ENCODE data around the gene FARS2.

FARS2 gene

DNA sequence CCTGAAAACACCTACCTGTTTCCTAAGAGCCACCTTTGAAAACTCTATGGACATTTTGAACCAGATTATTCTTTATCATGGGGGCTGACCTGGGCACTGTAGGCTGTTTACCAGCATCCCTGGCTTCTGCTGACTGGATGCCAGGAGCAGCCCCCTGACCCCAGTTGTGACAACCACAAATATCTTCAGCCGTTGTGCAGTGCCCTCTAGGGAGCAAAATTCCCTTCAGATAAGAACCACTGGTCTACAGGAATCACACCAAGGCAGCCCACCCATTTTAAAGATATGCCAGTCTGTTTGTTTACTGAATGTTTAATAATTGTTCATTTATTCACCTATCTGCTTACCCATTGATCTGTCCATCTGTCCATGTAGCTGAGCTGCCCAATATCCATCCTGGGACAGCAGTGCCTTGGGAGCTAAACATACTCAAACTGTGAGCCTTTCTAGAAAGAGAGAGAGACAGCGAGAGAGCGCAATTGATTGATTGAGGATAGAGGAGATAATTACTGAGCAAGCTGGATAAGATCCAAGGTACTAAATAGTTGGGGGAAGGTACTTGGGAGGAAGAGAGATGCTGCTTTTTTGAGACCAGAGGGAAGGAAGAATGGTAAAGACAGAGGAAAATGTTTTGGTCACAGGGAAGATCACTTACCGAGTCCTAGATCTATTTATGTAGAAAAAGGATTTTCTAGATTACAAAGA lies 468.7 kb downstream of the FARS2 start (continued):
- TF ChIP-seq, protein P1, sequence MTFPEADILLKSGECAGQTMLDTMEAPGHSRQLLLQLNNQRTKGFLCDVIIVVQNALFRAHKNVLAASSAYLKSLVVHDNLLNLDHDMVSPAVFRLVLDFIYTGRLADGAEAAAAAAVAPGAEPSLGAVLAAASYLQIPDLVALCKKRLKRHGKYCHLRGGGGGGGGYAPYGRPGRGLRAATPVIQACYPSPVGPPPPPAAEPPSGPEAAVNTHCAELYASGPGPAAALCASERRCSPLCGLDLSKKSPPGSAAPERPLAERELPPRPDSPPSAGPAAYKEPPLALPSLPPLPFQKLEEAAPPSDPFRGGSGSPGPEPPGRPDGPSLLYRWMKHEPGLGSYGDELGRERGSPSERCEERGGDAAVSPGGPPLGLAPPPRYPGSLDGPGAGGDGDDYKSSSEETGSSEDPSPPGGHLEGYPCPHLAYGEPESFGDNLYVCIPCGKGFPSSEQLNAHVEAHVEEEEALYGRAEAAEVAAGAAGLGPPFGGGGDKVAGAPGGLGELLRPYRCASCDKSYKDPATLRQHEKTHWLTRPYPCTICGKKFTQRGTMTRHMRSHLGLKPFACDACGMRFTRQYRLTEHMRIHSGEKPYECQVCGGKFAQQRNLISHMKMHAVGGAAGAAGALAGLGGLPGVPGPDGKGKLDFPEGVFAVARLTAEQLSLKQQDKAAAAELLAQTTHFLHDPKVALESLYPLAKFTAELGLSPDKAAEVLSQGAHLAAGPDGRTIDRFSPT (tag by site-specific recombination; IDR thresholded peaks at IDR 0.05): no peak
- TF ChIP-seq ZNF837 (tag by site-specific recombination; IDR thresholded peaks at IDR 0.05) (no peak), KLF7 (tag by site-specific recombination; IDR thresholded peaks at IDR 0.05; ENCODE audit: borderline replicate concordance) (no peak)
- TF ChIP-seq, protein P2, sequence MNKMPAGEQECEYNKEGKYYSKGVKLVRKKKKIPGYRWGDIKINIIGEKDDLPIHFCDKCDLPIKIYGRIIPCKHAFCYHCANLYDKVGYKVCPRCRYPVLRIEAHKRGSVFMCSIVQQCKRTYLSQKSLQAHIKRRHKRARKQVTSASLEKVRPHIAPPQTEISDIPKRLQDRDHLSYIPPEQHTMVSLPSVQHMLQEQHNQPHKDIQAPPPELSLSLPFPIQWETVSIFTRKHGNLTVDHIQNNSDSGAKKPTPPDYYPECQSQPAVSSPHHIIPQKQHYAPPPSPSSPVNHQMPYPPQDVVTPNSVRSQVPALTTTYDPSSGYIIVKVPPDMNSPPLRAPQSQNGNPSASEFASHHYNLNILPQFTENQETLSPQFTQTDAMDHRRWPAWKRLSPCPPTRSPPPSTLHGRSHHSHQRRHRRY (tag by site-specific recombination; IDR thresholded peaks at IDR 0.05): no peak
- TF ChIP-seq, protein P3, sequence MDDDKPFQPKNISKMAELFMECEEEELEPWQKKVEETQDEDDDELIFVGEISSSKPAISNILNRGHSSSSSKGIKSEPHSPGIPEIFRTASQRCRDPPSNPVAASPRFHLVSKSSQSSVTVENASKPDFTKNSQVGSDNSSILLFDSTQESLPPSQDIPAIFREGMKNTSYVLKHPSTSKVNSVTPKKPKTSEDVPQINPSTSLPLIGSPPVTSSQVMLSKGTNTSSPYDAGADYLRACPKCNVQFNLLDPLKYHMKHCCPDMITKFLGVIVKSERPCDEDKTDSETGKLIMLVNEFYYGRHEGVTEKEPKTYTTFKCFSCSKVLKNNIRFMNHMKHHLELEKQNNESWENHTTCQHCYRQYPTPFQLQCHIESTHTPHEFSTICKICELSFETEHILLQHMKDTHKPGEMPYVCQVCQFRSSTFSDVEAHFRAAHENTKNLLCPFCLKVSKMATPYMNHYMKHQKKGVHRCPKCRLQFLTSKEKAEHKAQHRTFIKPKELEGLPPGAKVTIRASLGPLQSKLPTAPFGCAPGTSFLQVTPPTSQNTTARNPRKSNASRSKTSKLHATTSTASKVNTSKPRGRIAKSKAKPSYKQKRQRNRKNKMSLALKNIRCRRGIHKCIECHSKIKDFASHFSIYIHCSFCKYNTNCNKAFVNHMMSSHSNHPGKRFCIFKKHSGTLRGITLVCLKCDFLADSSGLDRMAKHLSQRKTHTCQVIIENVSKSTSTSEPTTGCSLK (tag by site-specific recombination; IDR thresholded peaks at IDR 0.05): no peak
- TF ChIP-seq, protein P4, sequence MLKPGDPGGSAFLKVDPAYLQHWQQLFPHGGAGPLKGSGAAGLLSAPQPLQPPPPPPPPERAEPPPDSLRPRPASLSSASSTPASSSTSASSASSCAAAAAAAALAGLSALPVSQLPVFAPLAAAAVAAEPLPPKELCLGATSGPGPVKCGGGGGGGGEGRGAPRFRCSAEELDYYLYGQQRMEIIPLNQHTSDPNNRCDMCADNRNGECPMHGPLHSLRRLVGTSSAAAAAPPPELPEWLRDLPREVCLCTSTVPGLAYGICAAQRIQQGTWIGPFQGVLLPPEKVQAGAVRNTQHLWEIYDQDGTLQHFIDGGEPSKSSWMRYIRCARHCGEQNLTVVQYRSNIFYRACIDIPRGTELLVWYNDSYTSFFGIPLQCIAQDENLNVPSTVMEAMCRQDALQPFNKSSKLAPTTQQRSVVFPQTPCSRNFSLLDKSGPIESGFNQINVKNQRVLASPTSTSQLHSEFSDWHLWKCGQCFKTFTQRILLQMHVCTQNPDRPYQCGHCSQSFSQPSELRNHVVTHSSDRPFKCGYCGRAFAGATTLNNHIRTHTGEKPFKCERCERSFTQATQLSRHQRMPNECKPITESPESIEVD (tag by site-specific recombination; IDR thresholded peaks at IDR 0.05): no peak

DNA sequence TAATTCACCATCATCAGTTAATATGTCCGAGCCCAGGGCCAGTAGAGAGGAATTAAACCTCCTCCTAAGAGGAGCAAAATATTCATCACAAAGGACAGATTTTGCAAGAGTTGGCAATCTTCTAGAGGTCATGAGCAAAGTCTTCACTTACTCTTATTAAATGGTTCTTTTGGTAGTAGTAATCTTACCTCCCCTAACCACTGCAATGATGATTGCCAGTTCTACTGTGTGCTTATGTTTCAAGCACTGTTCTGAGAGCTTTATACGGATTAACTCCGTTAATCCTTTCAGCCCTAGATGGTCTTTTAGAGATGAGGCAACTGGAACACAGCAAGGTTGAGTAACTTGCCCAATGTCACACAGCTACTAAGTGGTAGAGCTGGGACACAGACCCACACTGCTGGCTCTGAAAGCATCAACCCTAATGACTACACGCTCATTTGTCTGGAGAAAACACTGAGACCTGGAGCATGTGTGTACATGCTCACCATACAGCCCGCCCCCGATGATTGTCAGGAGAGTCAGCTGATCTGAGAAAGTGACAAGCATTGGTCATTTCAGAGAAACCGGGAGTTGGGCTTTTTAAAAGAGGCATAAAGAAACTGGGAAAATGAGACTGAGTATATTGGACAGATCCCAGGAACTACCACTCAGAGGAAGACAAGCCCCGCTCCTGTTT lies 469.4 kb downstream of the FARS2 start:
- ChIA-PET CTCF (interaction anchor here (0.6 kb wide), 1 partner anchor 342 kb away, joined by 3 read pairs; no protein-coding TSS in a partner anchor), POLR2A (no interaction called here)
- H3K4me1 ChIP-seq (ENCODE audit: control insufficient read depth, insufficient read depth, low read length): no peaks in the 10 kb centered on the region

More for the DNA sequence above, 469.4 kb downstream of the FARS2 start:
- TF ChIP-seq ZNF48 (tag by site-specific recombination; IDR thresholded peaks at IDR 0.05) (no peak), ZNF830 (tag by site-specific recombination; IDR thresholded peaks at IDR 0.05; ENCODE audit: low read depth) (no peak), YY1 (tag by site-specific recombination; IDR thresholded peaks at IDR 0.05) (no peak), ZNF248 (tag by site-specific recombination; IDR thresholded peaks at IDR 0.05) (no peak), GFI1B (tag by site-specific recombination; IDR thresholded peaks at IDR 0.05) (no peak), ZNF19 (tag by site-specific recombination; IDR thresholded peaks at IDR 0.05; ENCODE audit: low read depth) (no peak), ZIC2 (tag by site-specific recombination; IDR thresholded peaks at IDR 0.05) (no peak), SP2 (tag by site-specific recombination; IDR thresholded peaks at IDR 0.05) (no peak)
- TF ChIP-seq, protein P5, sequence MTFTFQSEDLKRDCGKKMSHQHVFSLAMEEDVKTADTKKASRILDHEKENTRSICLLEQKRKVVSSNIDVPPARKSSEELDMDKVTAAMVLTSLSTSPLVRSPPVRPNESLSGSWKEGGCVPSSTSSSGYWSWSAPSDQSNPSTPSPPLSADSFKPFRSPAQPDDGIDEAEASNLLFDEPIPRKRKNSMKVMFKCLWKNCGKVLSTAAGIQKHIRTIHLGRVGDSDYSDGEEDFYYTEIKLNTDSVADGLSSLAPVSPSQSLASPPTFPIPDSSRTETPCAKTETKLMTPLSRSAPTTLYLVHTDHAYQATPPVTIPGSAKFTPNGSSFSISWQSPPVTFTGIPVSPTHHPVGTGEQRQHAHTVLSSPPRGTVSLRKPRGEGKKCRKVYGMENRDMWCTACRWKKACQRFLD (tag by site-specific recombination; IDR thresholded peaks at IDR 0.05): no peak
- TF ChIP-seq, protein P6, sequence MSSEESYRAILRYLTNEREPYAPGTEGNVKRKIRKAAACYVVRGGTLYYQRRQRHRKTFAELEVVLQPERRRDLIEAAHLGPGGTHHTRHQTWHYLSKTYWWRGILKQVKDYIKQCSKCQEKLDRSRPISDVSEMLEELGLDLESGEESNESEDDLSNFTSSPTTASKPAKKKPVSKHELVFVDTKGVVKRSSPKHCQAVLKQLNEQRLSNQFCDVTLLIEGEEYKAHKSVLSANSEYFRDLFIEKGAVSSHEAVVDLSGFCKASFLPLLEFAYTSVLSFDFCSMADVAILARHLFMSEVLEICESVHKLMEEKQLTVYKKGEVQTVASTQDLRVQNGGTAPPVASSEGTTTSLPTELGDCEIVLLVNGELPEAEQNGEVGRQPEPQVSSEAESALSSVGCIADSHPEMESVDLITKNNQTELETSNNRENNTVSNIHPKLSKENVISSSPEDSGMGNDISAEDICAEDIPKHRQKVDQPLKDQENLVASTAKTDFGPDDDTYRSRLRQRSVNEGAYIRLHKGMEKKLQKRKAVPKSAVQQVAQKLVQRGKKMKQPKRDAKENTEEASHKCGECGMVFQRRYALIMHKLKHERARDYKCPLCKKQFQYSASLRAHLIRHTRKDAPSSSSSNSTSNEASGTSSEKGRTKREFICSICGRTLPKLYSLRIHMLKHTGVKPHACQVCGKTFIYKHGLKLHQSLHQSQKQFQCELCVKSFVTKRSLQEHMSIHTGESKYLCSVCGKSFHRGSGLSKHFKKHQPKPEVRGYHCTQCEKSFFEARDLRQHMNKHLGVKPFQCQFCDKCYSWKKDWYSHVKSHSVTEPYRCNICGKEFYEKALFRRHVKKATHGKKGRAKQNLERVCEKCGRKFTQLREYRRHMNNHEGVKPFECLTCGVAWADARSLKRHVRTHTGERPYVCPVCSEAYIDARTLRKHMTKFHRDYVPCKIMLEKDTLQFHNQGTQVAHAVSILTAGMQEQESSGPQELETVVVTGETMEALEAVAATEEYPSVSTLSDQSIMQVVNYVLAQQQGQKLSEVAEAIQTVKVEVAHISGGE (tag by site-specific recombination; conservative IDR thresholded peaks at IDR 0.05; ENCODE audit: low read depth): no peak
- TF ChIP-seq, protein P7, sequence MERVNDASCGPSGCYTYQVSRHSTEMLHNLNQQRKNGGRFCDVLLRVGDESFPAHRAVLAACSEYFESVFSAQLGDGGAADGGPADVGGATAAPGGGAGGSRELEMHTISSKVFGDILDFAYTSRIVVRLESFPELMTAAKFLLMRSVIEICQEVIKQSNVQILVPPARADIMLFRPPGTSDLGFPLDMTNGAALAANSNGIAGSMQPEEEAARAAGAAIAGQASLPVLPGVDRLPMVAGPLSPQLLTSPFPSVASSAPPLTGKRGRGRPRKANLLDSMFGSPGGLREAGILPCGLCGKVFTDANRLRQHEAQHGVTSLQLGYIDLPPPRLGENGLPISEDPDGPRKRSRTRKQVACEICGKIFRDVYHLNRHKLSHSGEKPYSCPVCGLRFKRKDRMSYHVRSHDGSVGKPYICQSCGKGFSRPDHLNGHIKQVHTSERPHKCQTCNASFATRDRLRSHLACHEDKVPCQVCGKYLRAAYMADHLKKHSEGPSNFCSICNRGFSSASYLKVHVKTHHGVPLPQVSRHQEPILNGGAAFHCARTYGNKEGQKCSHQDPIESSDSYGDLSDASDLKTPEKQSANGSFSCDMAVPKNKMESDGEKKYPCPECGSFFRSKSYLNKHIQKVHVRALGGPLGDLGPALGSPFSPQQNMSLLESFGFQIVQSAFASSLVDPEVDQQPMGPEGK (tag by site-specific recombination; IDR thresholded peaks at IDR 0.05): no peak
- Histone ChIP-seq H3K27ac (ENCODE audit: extremely low read depth, low read depth, low read length) (no peak overlapping the region), H3K4me3 (ENCODE audit: low read depth, low read length) (no peak overlapping the region), H3K9me3 (ENCODE audit: control insufficient read depth, insufficient read depth, low read depth, low read length) (no peaks in the 10 kb centered on the region), H3K36me3 (ENCODE audit: control insufficient read depth in 2 of 2, insufficient read depth in 1 of 2, low read length in 2 of 2) (no peaks in the 10 kb centered on the region)
